ENCODE measurements around the gene PACSIN2.
"Not testable (repeated sequence)": the region's sequence is repeated elsewhere in the genome, so short reads cannot be mapped to it uniquely, and the experiment has no call there.

PACSIN2 gene

DNA sequence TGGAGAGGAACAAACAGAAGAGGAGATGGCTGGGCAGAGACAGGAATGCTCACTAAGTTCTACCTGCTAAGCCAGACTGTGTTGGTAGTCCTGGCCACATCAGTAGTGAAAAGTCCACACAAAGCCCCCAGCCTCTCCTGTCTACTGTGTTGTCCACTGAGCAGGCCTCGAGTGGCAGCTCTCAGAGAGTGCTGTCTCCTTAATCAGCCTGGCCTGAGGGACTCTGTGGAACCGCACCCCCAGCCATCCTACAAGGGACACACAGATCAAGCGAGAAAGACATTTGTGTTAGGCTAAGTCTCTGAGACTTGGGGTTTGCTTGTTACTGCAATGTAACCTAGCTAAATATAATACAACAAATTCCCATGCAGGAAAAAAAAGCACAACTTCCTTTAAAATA, 71.0 kb downstream of the PACSIN2 start:
- no peak for DNase-seq

DNA sequence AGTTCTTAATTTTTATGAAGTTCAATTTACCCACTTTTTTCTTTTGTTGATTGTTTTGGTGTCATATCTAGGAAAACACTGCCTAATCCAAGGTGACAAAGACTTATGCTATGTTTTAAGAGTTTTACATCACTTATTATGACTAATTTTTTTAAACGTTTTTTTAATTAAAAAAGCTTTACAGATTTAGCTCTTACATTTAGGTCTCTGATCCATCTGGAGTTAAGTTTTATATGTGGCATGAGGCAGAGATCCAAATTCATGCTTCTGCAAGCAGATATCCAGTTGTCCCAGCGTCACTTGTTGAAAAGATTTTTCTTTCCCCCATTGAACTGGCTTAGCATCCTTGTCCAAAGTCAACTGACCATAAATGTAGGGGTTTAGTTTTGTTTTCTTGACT, 72.6 kb downstream of the PACSIN2 start:
- no peak for DNase-seq

DNA sequence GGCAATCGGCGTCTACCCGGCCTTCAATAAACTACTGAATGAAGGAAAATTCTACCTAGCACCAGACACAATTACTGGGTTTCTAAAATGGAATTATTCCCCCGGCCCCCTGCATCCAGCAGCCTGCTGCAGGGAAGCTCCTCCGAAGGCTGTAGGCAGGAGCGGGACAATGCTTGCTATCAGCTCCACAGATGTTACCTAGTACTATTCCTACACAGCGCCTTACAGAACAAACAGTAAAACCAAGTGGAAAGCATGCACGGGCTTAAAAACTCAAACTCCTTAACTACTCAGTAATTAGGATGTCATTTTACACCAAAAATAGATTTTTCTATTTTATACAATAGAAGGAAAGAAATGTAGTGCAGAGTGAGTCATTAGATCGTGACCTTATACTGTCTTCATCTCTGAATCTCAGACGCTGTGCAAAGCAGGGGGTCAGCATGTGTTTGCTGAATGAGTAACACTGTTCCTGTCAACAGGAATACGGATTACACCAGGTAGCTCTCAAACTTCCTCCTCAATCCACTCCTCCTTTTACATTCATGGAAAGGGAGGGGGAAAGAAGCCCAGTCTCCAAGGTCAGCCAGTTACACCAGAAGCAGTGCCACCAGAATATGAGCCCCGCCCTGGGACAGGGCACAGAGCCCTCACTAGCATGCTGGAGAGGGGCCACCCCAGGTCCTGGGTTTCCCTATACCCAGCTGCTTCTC, 74.9 kb downstream of the PACSIN2 start:
- no peak for DNase-seq

DNA sequence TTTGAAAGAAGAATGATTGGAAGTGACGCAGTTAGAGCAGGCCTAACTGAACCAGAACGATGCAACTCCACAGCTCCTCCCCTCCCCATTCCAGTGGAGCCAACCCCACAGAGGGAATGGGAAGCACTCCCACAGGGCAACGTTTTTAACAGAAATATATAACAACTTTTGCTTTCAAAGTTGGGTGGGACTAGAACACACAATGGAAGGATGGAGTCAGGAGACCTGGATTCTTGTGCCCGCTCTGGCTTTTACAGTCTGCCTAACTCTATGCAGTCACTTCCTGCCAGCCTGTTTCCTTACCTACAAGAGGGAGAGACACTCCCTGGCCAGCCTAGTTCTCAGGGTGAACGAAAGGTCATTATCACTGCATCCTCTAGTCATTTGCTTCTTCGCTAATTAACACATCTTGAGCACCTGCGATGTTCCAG, 75.5 kb downstream of the PACSIN2 start:
- no peak for DNase-seq

DNA sequence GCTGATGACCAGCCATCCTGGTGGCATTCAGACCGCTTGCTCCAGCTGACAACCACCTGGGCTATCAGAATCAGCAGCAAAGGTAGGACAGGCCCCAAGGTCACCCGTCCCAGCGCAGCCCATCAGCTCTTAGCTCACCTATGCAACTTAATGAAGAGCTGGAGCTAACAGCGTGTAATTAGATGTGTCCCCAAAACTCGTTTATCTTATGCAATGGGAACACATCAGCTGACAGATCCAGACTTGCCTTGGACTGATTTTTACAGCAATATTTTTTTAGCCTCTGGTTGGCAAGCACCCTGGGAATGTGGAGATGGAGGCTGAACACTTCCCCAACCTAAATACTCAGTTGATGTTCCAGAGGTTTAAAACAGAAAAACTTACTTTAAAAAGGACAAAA, 76.0 kb downstream of the PACSIN2 start:
- no peak for DNase-seq

DNA sequence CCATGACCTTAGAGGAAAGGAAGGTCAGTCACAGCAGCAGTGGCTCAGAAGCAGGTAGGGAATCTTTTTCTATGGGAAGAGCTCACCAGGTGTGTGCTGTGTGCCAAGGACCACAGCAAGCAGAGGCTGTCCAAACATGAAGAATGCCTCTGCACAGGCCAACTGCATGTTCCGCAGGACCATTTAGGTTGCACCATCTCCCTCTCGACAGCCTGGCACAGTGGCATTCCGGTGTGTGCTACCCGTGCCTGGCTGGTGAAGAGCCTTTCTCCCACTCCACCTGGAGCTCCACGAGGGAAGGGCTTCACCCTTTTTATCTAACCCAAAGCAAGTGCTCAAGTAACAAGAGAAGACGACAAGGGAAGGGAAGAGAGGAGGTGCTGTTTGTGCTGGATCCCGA, 76.5 kb downstream of the PACSIN2 start:
- no peak for DNase-seq

DNA sequence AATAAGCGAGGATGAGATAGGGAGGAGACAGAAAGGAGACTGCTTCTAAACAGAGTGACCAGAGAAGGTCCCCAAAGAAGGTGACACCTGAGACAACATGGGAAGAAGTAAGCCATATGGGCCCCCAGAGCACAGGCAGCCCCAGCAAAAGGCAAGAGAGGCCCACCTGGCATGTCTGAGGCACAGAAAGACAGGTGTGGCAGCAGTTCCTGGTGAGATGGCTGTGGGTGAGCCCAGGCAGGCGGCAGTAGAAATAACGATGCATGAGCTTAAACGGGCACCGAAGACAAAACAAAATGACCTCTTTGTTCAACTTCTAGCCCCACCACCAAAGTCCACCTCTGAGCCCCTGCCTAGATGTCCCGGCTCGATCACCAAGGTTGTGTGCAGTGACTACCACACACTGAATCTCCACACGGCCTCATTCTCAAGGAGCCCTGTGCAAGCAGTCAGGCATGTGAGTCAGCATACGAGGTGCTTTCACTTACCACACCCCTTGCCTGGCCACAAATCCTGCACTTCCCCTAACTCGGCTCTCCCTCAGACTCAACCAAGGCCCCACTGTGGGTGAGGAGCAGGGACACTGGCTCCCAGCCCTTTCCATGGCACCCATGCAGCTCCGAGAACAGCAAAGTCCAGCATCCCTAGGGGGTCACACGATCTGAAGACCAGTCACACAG, 77.6 kb downstream of the PACSIN2 start:
- DNase-seq, result peak; percentile 21

DNA sequence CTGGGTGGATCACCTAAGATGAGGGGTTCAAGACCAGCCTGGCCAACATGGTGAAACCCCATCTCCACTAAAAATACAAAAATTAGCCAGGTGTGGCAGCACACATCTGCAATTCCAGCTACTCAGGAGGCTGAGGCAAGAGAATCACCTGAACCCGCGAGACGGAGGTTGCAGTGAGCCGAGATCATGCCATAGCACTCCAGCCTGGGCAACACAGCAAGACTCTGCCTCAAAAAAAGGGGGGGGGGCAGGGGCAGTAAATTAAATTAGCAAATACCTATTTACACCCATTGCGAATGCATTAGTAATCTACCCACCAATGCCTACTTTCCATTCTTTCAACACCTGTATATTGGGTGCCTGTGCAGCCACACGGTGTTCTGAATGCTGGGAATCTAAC, 78.3 kb downstream of the PACSIN2 start:
- DNase-seq, result not testable (repeated sequence)

DNA sequence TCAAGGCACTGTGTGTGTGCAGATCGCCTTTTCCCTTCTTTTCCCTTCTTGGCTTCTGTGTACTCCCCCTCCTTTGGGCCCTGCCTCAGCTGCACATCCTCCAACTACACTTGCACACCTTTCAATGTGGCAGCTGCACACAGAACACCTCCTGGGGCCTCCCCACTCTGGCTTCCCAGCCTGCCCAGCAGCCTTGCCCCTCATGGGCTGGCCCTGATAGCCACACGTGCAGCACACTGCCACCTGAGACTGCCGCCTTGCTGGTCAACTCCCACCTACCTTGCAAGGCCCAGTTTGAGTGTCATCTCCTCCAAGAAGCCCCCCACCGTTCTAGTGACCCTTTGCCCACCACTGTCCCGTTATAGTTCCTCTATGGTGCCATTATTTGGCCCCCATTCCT, 80.6 kb downstream of the PACSIN2 start:
- no peak for DNase-seq

DNA sequence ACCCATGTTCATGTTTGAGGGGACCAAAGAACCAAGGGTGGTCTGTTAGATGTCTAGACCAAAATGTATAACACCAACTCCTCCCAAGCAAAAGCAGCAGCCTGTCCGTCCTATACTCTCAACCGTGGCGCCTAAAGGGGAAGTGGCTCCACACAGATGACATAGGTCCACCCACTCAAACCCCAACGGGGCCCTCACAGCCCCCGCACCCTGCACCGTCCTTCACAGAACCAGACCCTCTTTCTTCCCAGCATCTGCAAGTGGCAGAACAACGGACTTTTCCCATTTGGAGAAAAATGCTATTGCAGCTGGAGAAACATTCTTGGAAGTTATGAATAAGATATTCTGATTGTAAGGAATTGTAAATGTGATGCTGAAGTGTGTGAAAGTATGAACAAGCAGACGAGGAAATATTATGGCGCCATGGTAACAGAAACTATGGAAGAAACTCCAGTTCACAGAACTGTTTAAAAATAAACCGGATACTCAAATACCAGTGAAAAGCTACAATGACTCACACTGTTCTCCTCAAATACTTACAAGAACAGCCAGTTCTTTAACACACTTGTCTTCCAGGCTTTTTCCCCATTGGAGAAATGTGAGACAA, 81.4 kb downstream of the PACSIN2 start:
- peak; percentile 39 for DNase-seq

DNA sequence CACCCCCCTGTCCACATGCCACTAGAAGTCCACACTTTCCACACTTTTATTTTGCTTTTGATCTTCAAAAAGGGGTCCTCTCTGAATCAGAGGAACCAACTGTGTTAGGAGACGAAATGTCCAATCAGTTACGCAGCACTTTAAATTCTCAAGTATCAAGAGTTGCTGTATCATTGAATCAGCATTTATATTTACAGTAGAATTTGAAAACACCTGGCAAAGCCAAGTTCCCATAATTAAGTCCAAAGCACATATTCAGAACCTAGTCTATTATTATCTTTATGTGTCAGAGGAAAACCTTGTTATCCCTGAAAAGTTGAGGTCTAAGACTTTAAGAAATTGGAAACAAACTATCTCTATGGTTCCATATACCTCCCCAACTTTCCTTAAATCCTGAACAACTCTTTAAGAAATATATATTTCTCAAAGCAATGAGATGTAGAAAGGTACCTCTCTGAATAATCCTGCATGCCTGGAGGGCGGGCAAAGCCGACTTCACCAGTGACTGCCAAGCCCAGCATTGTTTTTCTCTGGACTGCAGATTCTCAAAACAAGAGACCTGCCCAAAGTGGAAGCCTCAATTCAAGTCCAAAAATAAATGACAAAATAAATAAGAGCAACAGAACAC, 82.0 kb downstream of the PACSIN2 start:
- no peak for DNase-seq

DNA sequence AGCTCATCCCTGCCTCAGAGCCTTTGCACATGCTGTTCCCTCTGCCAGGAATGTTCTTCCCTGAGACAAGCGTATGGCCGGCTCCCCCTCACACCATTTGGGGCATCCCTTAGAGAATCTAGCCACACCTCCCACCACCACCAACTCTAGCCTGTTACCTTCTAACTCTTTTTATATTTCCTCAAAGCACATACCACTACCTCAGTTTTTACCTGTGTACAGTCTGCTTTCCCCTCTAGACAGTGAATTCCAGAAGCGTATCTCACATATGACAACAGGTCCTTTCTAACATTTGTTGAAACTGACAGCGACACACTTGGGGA, 82.8 kb downstream of the PACSIN2 start:
- DNase-seq, result no peak

DNA sequence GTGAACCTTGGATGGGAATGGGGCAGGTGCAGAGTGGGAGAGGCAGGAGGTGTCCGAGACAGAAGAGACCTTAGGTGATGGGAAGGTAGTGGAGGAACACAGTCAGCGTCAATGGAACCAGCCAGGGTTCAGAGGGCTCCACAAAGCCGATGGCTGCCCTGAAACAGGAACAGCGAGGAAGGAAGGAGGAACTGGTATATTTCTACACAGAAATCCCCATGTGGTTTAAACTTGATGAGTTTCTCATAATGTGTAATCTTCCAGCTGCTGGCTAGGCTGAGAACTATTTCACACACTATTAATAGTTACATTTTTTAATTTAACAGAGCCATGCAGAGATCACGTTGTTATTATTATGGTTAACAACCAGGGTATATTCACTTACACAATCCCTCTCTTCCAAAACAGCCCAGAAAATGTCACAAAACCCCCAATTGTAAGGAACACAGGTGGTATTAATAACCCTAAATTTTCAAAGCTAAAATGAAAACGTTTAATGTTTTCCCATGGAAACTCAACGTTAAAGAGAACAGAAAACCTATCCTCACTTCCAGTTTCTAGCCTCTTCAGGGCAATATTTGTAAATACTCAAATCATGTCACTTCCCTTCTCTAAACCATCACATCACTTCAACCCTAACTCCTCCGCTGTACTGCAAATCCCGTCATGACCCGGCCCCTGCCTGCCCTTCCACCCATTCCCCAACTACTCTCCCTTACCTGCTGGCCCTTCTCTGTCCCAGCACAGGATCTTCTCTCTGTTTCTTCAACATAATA, 83.3 kb downstream of the PACSIN2 start:
- DNase-seq, result no peak

DNA sequence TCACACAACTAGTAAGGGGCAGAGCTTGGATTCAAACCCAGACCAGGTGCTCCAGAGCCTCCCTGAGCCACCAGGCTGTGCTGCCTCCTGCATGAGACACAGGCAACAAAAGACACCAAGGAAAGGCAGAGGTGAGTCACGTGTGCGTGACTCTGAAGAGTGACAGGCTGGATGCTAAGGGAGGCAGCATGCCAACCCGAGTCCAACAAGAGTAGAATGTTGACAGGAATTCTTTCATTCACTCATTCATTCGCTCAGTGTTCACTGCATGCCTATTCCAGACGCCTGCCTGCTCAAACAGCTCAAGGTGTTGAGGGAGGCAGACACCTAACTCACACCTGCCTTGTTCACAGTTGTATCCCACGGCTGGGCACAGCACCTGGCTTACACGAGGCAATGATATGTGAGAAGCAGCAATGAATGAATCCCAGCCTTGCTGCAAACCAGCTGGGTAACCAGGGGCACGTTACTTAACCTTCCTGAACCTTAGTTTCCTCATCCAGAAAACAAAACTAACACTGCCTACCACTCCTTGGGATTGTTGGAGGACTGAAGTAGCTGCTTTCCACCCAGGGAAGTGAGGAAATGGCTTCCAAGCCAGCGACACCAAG, 84.0 kb downstream of the PACSIN2 start:
- no peak for DNase-seq

DNA sequence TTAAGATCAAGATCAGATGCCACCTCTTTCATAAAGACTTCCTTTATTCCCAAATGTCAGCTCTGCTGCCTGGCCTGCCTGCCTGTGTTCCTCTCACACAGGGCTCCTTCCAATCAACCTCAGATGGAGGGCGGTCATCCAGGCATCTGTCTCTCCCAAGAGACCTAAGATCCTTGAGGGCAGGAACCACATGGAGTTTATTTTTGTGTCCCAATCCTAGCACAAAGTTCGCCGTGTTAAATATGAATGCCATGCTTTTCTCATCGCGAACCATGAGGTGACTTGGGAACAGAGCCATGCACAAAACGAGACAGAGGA, 85.2 kb downstream of the PACSIN2 start:
- no peak for DNase-seq

DNA sequence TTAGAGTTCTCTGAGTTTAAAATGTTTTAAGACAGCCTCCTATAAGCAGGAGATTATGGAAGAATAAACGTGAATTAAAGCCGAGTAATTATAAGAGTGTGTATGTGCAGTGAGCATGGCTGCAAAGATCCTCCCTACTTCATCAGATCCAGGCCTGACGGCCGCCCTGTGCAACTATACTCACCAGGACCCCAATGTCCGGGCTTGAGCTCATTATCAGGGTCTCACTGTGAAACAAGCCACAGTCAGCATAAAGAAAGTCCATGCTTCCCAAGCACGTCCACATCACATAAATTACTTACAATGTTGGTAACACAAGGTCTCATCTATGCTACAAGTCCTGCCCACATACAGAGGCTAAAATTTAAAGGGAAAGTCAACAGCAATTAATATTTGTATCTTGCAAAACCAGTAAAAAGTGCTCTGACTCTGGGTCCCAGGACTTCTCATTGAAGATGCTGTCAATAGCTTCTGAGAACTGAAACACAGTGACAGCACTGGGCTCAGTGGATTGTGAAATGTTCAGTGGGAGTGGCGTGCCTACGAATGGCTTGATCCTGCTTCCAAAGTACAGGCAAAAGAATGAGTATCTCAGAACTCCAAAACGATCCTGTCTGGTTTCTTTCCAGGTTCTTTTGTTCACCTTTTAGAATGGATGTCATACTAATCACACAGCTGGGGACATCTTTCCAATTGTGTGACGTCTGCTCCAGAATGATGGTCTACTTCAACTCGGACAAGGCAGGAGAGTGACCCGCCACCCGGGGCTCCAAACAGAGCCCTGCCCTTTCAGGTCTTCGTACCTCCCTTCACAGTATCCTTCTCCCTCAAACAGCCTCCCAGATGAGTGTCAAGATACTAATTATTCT, 85.7 kb downstream of the PACSIN2 start:
- DNase-seq, result no peak

DNA sequence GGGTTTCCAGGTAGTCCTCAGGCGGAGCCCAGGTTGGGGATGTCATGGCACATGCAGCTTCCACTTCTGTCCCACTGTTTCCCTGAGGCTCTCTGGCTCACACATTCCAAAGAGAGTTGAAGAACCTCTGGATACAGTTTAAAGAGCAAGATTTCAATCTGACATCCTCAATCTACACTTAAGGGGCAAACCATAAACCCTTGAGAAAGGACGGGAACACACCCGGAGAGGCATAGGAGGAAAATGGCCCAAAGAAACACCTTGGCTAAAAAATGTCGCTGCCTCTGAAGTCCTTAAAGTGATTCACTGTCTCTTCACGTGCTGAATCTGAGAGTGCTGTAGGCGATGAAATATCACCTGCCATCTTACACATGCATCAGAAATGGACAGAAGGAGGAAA, 87.0 kb downstream of the PACSIN2 start:
- DNase-seq, result no peak

DNA sequence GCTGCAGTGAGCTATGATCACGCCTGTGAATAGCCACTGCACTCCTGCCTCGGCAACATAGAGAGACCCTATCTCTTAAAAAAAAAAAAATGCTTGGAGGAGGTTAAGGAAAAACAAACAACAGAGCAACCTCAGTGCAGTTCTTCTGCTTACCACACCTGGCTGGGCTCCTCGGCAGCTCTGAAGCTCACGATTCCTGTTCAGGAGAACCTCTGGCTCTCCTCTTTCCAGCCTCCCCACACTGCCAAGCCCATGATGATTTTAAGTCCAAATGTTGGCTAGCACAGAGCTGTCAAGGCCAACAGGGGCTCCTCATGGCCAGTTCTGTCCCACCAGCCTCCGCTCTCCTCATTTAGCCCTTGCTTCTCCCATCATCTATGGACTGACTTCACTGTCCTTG, 88.2 kb downstream of the PACSIN2 start:
- DNase-seq, result no peak

DNA sequence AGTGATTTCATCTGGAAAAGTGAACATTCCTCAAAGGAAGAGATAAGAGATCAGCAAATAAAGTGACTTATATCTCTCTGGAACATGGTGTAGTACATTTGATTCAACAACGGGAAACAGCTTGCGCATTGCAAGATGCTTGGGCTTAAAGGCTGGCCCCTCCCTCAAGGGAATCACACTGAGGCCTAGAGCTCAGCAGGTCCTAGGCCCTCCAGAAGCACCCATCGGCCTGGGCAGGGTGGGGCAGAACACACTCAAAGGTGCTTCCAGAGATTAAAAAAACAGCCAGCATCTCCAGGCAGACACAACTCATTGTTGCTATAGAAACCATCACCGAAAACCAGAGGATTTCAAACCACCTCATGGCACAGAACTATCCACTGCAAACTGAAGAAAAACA, 88.8 kb downstream of the PACSIN2 start:
- DNase-seq, result no peak

DNA sequence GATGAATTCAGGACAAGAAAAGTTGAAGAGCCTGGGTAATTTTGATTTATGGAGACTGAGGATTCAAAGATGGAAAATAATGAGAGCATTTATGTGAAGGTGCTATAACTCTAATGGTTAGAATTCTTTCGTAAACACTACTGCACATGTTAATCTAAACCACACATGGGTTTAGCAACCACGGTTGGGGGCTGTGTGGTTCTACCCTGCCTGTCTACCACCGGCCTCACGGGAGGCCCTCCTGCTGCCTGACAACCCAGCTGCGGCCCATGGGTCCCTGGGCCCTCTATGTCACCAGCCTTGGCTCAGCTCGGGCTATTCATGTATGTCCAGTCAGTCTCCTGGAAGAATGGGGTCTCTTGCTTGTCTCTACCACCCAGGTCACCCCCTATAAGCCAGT, 89.4 kb downstream of the PACSIN2 start:
- no peak for DNase-seq

DNA sequence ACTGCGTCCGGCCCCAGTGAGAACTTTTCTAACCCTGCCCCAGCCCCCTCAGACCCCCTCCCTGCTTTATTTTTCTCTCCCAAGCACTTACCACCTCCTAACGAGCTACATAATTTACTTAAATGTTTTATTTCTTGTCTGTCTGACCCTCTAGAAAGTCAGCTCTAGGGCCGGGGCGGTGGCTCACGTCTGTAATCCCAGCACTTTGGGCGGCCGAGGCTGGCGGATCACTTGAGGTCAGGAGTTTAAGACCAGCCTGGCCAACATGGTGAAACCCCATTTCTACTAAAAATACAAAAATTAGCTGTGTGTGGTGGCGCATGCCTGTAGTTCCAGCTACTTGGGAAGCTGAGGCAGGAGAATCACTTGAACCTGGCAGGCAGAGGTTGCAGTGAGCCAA, 89.9 kb downstream of the PACSIN2 start:
- not testable (repeated sequence) for DNase-seq

DNA sequence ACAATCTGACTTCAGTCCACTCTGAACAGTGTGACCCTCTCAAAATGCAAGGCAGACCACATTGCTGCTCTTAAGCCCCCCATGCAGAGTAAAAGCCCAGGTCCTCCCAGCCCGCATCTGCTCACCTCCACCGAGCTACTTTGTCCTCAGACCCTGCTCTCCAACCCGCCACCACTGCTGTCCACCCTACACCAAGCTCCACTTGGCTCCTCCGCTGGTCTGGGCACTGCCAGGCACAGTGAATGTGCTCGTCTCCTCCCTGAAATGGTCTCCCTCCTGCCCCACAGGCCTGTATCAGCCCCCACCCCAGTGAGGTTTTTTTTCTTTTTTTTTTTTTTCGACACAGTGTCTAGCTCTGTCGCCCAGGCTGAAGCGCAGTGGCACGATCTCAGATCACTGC, 90.5 kb downstream of the PACSIN2 start:
- no peak for DNase-seq

All from activated naive CD4-positive, alpha-beta T cell treated with Interleukin-2 at 50 U/mL for 16 hours (primary cell).